ENCODE data around the gene CD7.
A peak's percentile ranks its signal among the peaks of the same experiment; 100 is the strongest.

CD7 gene

GRCh38 chr17:82328141-82328993 is 11.0 kb upstream of the CD7 start:
- no peak for DNase-seq (ENCODE audit: low spot score)

GRCh38 chr17:82327757-82328140 is 10.3 kb upstream of the CD7 start:
- no peak for DNase-seq (ENCODE audit: low spot score)

- no peak for DNase-seq (ENCODE audit: low spot score)
Observed at GRCh38 chr17:82327289-82327688, 9.9 kb upstream of the CD7 start.

- DNase-seq (ENCODE audit: low spot score) = no peak
Observed at GRCh38 chr17:82325286-82326180, 8.1 kb upstream of the CD7 start.

- no peak for DNase-seq (ENCODE audit: low spot score)
Observed at GRCh38 chr17:82324566-82325285, 7.3 kb upstream of the CD7 start.

- DNase-seq (ENCODE audit: low spot score) = no peak
Observed at GRCh38 chr17:82323514-82324234, 6.3 kb upstream of the CD7 start.

GRCh38 chr17:82322526-82323453 is 5.4 kb upstream of the CD7 start:
- DNase-seq (ENCODE audit: low spot score) = no peak

- DNase-seq (ENCODE audit: low spot score) = no peak
Observed at GRCh38 chr17:82321947-82322466, 4.6 kb upstream of the CD7 start.

GRCh38 chr17:82320956-82321927 is 3.8 kb upstream of the CD7 start:
- peak; percentile 55 for DNase-seq (ENCODE audit: low spot score)

GRCh38 chr17:82320140-82320840 is 2.9 kb upstream of the CD7 start:
- DNase-seq (ENCODE audit: low spot score) = no peak

- DNase-seq (ENCODE audit: low spot score) = no peak
Observed at GRCh38 chr17:82319619-82320062, 2.2 kb upstream of the CD7 start.

GRCh38 chr17:82318772-82319606 is 1.6 kb upstream of the CD7 start:
- DNase-seq (ENCODE audit: low spot score) = no peak

GRCh38 chr17:82318169-82318498 is 726 bp upstream of the CD7 start:
- DNase-seq (ENCODE audit: low spot score) = no peak

GRCh38 chr17:82316651-82317393 is 586 bp downstream of the CD7 start:
- DNase-seq (ENCODE audit: low spot score) = no peak

- DNase-seq (ENCODE audit: low spot score) = no peak
Observed at GRCh38 chr17:82315703-82316358, 1.6 kb downstream of the CD7 start.
